Stimulated activated CD4-positive, alpha-beta T cell treated with anti-CD3 and anti-CD28 coated beads, TNF-alpha, amount 100 ng/mL, for 48 hours (primary cell): ENCODE results near the gene TESK1.

Experiments
- DNase-seq, 3 donors: peaks; one replicate each; pipeline ENCODE4 v3.0.0-alpha.2; 2020; ENCODE audit warnings: low read depth in 3 of 3

Gene TESK1

GRCh38 chr9:35646533-35647265, 41.6 kb downstream of the TESK1 start:
- peak; percentile 79 to 90 (median 82) for DNase-seq

DNA sequence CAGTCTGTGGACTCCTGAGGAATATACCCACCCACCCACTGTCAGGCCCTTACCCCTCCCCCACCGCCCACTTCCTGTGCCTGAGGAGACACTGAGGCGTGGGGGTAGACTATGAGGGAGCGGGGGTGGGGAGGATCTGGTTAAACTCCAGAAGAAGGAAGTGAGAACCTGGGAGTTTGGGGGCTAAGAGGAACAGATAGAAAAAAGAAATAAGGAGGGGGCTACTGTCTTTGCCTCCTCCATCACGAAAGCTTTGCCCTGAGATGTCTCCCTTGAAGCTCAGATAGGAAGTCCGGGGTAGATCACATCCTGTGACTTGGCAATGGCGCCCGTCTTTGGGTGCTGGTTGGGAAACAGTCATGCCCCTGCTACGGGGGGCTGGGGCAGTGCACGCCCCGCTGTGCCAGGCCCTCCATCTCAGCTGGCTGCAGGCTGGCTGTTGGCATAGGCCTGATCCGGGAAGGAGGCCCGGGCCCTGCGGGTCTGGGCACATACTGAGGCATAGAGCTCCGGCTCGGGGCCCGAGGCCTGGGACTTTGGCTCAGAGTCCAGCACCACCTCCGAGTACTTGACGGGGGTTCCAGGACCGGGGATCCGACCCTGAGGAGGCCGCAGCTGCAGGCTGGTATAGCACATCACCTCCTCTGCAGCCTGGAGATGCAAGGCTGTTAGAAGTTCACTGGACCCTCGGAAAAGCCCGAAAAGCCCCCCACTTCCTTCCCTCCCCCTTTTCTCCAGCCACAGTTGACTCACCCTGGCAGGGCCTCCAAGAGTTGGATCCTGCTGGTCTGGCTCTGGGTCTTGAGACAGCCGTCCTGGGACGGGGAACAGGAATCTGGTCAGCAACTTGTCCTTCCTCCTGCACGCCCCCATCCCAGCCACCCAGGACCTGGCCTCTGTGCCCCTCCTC, 44.6 kb downstream of the TESK1 start:
- peak in 1 of 3 donors; percentile 35 for DNase-seq

DNA sequence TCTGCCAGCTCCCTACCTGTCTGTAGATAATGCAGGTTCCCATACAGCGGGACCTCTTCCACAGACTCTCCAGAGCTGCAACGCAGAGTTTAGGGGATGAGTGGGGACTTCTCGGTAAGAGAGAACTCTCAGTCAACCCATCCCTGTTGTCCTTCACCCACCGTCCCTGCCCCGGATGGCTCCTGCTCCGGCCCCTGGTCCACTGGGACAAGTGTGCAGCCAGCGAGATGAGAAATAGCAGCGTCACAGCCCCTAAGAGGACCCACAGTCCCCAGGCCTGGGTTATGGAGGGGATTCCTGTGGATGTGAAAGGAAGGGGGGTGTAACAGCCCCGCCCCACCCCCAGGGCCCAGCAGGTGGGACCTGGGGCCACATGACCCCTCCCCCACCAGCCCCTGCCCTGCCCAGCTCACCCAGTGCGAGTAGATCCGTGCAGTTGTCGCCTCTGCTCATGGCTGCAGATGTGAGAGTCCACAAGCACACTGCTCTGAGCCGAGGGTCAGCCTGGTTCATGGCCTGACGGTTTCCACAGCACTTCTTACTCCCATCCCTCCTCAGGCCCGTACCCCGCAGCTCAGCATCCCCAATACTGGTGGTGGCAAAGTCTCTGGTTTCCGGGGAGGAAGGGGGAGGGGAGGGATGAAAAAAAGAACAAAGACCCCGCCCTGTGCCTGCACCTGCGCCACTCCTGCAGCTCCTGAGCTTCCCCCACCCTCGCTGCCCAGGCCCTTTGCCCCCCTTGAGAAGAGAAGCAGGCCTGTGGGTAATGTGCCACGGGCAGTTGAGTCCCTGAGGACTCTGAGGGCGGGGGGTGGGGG, 45.5 kb downstream of the TESK1 start, which contains the start of gene SIT1:
Gene SIT1 (minus strand): TSS at position 591 of the 818 bp plus-strand sequence. CDS start 78 bp downstream, at position 513.
- peak in 1 of 3 donors; percentile 48 for DNase-seq

DNA sequence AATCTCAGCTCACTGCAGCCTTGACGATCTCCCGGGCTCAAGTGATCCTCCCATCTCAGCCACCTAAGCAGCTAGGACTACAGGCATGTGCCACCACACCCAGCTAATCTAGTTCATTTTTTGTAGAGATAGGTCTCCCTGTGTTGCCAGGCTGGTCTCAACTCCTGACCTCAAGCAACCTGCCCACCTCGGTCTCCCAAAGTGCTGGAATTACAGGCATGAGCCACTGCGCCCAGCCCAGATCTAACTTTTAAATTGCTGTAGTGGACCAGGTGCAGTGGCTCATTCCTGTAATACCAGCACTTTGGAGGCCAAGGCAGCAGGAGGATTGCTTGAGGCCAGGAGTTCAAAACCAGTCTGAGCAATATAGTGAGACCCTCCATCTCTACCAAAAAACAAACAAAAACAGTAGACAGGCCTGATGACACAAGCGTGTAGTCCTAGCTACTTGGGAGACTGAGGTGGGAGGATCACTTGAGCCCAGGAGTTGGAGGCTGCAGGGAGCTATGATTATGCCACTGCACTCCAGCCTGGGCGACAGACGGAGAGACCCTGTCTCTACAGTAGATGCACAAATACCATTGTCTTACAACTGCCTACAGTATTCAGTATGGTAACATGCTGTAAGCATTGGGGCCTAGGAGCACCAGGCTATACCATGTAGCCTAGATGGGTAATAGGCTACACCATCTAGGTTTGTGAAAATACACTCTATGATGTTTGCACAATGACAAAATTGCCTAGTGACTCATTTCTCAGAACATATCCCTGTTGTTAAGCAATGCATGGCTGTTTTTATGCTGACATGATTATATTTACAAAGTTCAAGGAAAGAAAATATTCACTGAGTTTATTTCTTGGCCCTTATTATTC, 47.1 kb downstream of the TESK1 start:
- no peak for DNase-seq

- no peak for DNase-seq
Measured at GRCh38 chr9:35652829-35653209, 47.8 kb downstream of the TESK1 start.

DNA sequence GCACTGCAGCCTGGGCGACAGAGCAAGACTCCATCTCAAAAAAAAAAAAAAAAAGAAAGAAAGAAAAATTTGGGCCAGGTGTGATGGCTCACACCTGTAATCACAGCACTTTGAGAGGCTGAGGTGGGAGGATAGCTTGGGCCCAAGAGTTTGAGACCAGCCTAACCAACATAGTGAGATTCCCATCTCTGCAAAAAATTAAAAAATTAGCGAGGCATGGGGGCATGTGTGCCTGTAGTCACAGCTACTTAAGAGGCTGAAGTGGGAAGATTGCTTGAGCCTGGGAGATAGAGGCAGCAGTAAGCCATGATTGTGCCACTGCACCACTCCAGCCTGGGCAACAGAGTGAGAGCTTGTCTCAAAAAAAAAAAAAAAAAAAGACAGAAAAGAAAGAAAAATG, 48.5 kb downstream of the TESK1 start:
- DNase-seq: no peak

GRCh38 chr9:35656348-35656747, 51.3 kb downstream of the TESK1 start:
- DNase-seq: no peak

DNA sequence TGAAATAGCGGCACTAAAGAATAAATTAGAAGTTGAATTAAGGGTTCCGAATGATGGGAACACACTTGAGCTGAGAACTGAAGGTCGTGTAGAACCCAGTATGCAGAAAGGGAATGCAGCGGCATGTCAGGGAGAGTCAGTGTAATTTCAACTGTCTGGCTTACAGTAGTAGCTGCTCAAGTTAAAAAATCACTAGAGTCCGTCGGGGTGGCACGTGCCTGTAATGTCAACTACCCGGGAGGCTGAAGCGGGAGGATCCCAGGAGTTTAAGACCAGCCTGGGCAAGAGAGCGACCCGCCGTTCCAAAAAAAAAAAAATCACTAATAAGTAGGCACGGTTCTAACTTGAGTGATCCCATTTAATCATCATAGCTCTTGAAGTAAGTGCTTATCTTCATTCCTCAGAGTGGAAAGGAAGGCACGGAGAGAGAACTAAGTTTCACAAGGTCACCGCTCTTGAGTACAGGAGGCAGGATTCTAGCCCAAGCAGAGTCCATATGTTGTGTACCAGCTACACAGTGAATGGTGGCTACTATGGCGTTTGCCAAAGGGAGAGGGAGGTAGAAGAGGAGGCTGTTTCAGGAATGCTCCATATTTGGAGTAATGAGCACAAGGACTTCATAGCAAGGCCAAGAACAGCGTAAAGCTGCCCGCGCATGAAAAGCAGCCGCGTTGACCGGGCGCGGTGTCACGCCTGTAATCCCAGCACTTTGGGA, 51.9 kb downstream of the TESK1 start:
- no peak for DNase-seq

DNA sequence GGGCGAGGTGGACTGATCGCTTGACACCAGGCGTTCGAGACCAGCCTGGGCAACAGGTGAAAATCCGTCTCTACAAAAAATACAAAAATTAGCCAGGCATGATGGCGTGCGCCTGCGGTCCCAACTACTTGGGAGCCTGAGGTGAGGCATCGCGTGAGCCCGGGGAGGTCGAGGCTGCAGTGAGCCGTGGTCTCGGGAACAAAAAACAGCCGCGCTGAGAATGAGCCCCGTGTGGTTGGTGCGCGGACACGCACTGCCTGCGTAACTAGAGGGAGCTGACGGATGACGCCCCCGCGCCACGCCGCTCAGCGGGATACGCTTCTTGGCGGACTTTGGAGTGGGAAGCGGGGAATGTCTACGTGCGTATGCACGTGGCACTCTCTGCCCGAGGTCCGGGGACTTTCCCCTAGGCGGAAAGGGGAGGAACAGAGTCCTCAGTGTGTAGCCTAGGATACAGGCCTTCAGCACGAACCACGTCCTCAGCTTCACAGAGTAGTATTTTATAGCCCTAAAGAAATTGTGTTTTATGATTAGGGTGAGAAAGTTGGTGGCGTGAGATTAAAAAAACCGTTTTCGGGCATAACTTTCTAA, 52.6 kb downstream of the TESK1 start, which contains the start of gene RMRP:
Gene RMRP (minus strand): TSS at position 474 of the 591 bp plus-strand sequence.
- DNase-seq: peak; percentile 89 to 95 (median 94)

DNA sequence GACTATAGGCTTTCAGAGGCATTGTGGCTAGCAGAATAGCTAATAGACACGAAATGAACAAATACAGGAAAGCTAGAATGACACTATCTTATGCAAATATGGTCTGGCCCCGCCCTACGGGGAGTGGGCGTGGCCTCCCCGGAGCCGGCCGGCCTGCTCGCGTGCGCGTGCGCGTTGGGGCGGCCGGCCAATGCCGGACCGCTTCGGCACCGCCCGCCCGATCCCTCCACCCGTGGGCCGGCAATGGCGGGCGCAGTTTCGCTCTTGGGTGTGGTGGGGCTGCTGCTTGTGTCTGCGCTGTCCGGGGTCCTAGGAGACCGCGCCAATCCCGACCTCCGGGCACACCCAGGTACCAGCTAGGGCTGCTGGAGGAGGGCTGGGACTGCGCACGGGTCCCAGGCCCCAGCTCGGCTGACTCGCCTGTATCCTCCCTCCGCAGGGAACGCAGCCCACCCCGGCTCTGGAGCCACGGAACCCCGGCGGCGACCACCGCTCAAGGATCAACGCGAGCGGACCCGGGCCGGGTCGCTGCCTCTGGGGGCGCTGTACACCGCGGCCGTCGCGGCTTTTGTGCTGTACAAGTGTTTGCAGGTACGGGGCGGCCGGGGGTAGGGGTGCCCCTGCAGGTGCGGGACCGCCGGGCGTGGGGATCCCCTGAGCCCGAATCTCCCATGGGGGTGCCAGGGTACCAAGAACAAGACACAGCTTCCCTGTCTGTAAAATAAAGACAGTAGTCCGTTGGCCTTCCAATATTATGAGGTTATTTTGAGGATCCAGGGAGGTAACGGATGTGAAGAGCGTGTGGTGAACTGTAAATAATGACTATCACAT, 53.3 kb downstream of the TESK1 start, which contains the start of gene CCDC107:
Gene CCDC107 (plus strand): TSS at position 156 of the 831 bp plus-strand sequence. CDS start 88 bp downstream, at position 244.
- peak; percentile 57 to 78 (median 71) for DNase-seq

- no peak for DNase-seq
Measured at GRCh38 chr9:35658968-35659220, 53.8 kb downstream of the TESK1 start.

DNA sequence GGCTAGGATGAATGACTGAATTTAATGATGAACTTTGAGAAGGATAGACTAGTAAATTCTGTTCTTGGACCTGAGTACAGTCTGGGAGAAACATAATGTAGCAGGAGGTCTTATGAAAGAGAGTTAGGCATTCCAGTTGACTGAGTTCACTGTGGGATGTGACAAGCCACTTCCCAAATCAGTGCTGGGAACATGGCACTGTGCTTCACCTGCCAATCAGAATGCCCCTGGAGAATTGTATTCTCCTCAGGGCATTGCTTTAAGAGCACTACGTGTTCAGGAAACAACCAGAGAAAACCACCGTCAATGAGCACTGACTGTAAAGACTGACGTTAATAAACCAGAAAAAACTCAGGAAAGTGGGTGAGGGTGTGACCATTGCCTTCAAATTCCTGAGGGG, 54.3 kb downstream of the TESK1 start:
- no peak for DNase-seq
